IPS-NIHi11 (cell line): ENCODE measurements around the gene SERTM2.
"Not testable (repeated sequence)": the region's sequence is repeated elsewhere in the genome, so short reads cannot be mapped to it uniquely, and the experiment has no call there.

Experiments used
- DNase-seq: peaks from one replicate; pipeline ENCODE4 v3.0.0; 2012; ENCODE audit warnings: mixed read lengths, low spot score

The SERTM2 gene

DNA sequence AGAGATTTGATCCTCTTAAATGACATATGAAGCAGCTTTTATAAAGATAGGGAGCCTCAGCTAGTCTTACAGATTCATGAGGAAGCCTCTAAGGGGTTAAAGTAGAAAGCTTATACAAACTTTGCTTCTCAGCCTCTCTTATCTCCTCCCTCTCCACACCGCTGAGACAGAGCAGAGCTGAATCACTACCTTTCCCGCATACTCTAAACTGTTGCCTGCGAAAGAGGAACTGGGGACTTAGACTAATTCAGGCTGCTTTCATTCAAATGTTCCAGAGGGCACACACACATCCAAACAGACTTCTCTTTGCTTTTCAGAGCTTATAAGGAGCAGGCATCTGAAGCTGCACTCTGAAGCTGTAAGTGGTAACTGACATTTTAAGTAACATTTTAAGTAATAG is at the start of gene SERTM2:
Gene SERTM2 (plus strand): TSS at position 169 of the 400 bp plus-strand sequence. CDS start 7,213 bp downstream, outside the sequence.
- peak; percentile 9 for DNase-seq

- peak; percentile 4 for DNase-seq
Measured at GRCh38 chrX:111465669-111466068, 45.8 kb upstream of the SERTM2 start.

GRCh38 chrX:111467896-111468295 is 43.5 kb upstream of the SERTM2 start:
- no peak for DNase-seq

GRCh38 chrX:111470681-111471403 is 40.6 kb upstream of the SERTM2 start:
- no peak for DNase-seq

DNA sequence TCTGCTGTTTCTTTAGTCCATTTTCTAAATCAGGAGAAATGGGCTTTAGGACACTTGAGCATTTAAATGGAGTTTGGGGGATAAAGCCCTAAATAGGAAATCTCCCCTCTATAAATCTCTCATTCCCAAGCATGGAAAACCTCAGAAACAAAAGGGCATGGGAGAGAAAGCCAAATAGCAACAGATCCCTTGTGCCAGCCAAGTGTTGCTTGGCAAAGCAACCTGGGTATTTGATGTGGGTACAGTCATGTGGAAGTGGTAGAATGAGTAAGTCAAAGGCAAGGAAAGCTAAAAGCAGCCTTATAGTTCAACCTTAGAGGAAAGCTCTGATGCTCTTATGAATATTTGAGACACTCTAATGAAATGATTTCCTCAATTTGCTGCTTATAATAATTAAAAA is 29.5 kb upstream of the SERTM2 start:
- no peak for DNase-seq

DNA sequence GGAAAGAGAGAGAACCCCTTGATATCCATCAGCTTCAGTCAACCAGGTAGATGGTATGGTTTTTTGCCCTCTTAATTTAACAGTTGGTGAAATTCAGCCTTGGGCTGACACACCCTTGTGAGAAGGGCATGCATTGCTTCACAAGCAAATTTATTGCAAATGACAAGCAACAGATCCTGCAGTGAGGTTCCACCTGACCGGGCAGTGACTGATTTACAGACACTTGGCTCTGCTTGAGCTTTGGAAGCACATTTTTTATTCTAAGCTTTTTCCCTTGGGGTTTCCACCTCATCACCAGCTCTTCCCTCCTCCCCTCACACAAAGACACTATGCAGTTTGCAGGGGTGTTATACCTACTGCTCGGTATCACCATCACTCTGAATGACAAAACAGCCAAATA is 28.3 kb upstream of the SERTM2 start:
- no peak for DNase-seq

DNA sequence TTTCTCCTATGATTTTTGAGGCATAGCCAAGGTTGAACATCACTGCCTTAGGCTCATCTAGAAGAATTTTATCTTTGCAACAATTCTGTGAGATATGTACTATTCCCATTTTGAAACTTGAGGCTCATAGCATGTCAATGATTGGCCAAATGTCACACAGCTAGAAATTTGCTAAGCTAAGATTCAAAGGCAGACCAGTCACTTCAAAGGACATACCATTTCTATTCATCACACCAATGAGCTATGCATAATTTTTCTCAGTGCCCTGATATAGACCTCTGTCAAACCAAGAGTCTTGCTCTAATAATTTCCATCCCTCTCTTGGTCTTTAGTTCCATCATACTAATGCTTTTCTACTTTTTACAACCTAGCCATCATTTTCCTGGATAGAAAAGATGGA is 27.6 kb upstream of the SERTM2 start:
- no peak for DNase-seq

GRCh38 chrX:111490688-111491087 is 20.8 kb upstream of the SERTM2 start:
- DNase-seq, result no peak

DNA sequence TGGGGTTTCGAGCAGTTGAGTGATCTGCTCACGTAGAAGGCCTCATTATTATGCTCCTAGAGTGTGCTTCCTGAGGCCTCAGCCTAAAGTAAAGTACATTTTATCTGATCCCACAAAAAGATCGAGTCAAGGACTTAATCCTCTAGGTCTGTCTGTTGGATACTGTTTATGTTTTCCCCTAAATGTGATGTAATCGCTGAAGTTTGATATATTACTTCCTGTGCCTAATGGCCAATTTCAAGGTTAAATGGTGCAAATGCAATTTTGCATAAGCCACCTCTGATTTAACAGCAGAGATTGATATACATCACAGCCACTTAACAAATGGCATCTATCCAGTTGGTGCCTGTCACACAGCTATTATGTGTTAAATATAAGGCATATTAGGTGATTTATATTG is 19.4 kb upstream of the SERTM2 start:
- no peak for DNase-seq

GRCh38 chrX:111498538-111499103 is 12.8 kb upstream of the SERTM2 start:
- DNase-seq, result no peak

GRCh38 chrX:111503485-111503993 is 7.9 kb upstream of the SERTM2 start:
- no peak for DNase-seq

DNA sequence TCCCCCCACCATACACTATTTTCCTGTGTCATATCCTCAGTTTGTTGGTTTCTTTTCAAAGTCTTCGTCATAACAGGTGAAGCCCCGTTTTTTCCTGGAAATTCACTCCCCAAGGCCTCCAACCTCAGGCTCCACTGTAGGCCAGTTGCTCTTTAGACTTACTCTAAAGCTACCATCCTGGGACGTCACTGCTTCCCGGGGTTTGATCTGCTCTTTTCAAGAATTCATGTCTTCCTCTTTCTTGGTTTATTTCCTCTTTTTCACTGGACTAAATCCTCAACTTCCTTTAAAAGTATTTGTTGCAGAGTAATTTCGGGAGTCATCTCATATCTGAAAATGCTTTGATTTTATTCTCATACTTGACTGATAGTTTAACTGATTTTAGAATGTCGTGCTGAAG is 6.5 kb upstream of the SERTM2 start:
- no peak for DNase-seq

DNA sequence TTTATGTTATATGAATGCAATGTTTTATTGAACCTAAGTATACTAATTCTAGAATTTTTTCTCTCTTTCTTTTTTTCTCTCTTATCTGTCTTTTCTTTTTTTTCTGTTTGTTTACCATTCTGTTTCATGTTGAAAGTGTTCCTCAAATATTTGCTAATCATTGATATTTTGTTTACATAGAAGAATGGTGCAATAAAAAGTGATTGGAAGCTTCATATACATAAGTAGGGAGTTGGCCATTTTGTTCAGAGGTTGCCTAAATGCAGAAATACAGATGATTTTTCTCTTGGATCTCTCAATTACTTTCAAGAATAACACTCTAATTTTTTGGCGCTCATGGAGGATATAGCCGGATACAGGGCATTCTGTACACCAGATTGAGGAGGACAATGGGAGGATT is 5.7 kb upstream of the SERTM2 start:
- no peak for DNase-seq

DNA sequence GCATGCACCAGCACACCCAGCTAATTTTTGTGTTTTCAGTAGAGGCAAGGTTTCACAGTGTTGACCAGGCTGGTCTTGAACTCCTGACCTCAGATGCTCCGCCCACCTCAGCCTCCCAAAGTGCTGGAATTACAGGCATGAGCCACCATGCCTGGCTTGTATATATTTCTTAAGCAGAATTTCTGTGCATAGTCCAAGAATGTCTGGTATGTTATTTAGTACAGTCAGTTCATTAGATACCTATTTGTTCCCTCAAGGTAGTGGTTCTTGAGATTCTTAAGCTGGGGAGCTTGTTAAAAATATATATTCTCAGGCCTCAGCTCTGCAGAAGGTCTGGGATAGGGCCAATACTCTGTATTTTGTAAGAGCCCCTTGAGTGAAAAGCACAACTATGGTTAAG is 4.6 kb upstream of the SERTM2 start:
- no peak for DNase-seq

DNA sequence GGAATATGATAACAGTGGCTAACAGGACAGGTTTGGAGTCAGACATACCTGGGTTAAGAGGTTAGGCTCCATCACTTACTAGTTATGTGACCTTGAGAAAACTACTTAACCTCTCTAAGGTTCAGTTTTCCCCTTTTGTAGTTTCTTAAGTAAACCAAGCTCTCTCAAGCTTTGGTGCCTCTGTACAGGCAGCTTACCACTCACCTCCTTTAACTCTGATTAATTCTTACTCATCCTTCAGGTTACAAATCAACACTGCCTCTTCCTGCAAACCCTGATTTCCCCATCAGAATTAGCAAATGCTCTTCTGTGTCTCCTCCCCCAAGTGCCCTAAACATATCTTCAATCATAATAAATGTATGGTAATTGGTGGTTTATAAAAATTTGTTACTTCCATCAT is 3.5 kb upstream of the SERTM2 start:
- DNase-seq, result no peak

DNA sequence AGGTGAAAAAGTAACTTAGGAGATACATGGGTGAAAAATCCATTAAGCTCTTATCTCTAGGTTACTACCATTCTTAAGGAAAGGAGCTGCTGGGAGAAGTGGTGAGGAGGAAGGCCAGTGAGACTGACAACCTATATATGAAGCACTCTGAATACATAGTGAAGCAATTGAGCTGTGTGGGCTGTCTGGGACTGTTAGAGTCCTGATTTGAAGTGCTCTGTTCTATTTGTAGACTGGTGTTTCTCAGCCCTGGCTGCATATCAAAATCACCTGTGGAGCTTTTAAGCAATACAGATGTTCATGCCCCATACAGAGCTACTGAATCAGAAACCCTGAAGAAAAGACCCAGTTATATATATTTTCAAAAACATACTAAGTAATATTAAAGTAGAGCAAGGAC is 3.9 kb downstream of the SERTM2 start:
- no peak for DNase-seq

- DNase-seq, result no peak
Measured at GRCh38 chrX:111518667-111519066, 7.2 kb downstream of the SERTM2 start.

- peak; percentile 21 for DNase-seq
Measured at GRCh38 chrX:111519215-111519614, 7.8 kb downstream of the SERTM2 start.

DNA sequence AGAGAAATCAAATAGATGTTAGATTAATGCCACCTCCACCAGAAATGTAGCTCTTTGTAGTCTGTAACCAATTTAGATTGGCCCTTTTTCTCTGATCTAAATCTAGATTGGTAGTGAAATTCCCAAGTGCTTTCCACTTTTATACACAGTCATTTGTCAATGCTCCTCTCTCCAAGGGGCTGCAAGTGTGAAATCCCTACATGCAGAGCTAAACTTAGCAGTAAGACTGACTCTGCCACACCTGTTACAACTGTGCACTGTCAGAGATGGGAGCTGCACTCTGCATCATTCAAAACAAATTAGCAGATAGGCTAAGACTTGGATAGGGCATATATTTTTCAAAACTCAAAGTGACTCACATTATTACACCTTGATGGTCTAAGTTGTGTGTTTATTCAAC is 9.1 kb downstream of the SERTM2 start:
- no peak for DNase-seq

- no peak for DNase-seq
Measured at GRCh38 chrX:111521169-111521568, 9.7 kb downstream of the SERTM2 start.

DNA sequence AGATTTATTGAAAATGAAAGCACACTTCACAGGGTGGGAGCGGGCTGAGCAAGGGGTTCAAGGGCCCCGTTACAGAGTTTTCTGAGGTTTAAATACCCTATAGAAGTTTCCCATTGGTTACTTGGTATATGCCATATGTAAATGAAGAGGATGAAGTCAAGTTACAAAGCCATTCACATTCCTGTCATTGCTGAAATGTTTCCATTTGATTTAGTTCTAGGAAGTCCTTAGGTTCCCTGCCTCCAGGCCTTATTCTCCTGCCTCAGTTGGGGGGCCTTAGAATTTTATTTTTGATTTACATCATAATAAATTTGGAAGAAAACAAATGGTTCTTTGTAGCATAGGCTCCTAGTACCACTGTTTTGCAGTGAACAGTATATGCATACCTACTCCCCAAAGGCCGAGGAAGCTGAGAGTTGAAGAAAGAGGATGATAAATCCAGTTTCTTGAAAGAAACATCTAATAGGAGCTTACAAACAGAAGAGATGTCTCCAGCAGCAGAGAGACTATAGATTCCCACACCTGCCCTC is 31.8 kb downstream of the SERTM2 start:
- peak; percentile 5 for DNase-seq

GRCh38 chrX:111549235-111549634 is 37.8 kb downstream of the SERTM2 start:
- not testable (repeated sequence) for DNase-seq

- DNase-seq, result peak; percentile 3
Measured at GRCh38 chrX:111555406-111555958, 44.0 kb downstream of the SERTM2 start.
